Amygdala (tissue), 56 donors: ENCODE data around the gene CEP128.
A peak's percentile ranks its signal among the peaks of the same experiment; 100 is the strongest.

Source experiments
- DNase-seq, 56 donors: peaks; one replicate each; lab custom pipeline; 2025; lab: John Stamatoyannopoulos, UW

The CEP128 gene

GRCh38 chr14:80906336-80906735 lies 35.2 kb downstream of the CEP128 start:
- no peak for DNase-seq

- no peak for DNase-seq
Measured at GRCh38 chr14:80902608-80903007, 38.9 kb downstream of the CEP128 start.

GRCh38 chr14:80901822-80902221 lies 39.7 kb downstream of the CEP128 start:
- DNase-seq = no peak

- DNase-seq = no peak
Measured at GRCh38 chr14:80901260-80901659, 40.3 kb downstream of the CEP128 start.

GRCh38 chr14:80872645-80873044 lies 68.9 kb downstream of the CEP128 start:
- DNase-seq = no peak

- no peak for DNase-seq
Measured at GRCh38 chr14:80868260-80868659, 73.3 kb downstream of the CEP128 start.

GRCh38 chr14:80867798-80868197 lies 73.7 kb downstream of the CEP128 start:
- no peak for DNase-seq

- no peak for DNase-seq
Measured at GRCh38 chr14:80867091-80867490, 74.4 kb downstream of the CEP128 start.

GRCh38 chr14:80865565-80865964 lies 76.0 kb downstream of the CEP128 start:
- no peak for DNase-seq

- DNase-seq = no peak
Measured at GRCh38 chr14:80862983-80863382, 78.6 kb downstream of the CEP128 start.

- DNase-seq = no peak
Measured at GRCh38 chr14:80862541-80862940, 79.0 kb downstream of the CEP128 start.

- peak in 1 of 56 donors; percentile 14 for DNase-seq
Measured at GRCh38 chr14:80850197-80850814, 91.2 kb downstream of the CEP128 start.

- no peak for DNase-seq
Measured at GRCh38 chr14:80847070-80847469, 94.5 kb downstream of the CEP128 start.

- DNase-seq = no peak
Measured at GRCh38 chr14:80845856-80846255, 95.7 kb downstream of the CEP128 start.

GRCh38 chr14:80844872-80845271 lies 96.7 kb downstream of the CEP128 start:
- DNase-seq = no peak

- DNase-seq = no peak
Measured at GRCh38 chr14:80839743-80840142, 101.8 kb downstream of the CEP128 start.

- DNase-seq = no peak
Measured at GRCh38 chr14:80809663-80810062, 131.9 kb downstream of the CEP128 start.

GRCh38 chr14:80805136-80805535 lies 136.4 kb downstream of the CEP128 start:
- DNase-seq = no peak

- DNase-seq = no peak
Measured at GRCh38 chr14:80798878-80799277, 142.7 kb downstream of the CEP128 start.

- no peak for DNase-seq
Measured at GRCh38 chr14:80798211-80798610, 143.3 kb downstream of the CEP128 start.

GRCh38 chr14:80792771-80793170 lies 148.8 kb downstream of the CEP128 start:
- DNase-seq = no peak

GRCh38 chr14:80787876-80788275 lies 153.7 kb downstream of the CEP128 start:
- DNase-seq = no peak

- peak in 7 of 56 donors; percentile 0 to 57 (median 1) for DNase-seq
Measured at GRCh38 chr14:80784820-80785219, 156.7 kb downstream of the CEP128 start.
